Measurements from ENCODE around the gene CDC42BPB. TPM values are rescaled to one million over a fixed set of nuclear protein-coding genes. Genes with fewer than 3 reads are reported as not detected.
"Not testable (repeated sequence)": the region's sequence is repeated elsewhere in the genome, so short reads cannot be mapped to it uniquely, and the experiment has no call there.

CDC42BPB gene
- total and polyA plus RNA-seq, 12 donors, result 41.1 to 108 (median 77.4) TPM

DNA sequence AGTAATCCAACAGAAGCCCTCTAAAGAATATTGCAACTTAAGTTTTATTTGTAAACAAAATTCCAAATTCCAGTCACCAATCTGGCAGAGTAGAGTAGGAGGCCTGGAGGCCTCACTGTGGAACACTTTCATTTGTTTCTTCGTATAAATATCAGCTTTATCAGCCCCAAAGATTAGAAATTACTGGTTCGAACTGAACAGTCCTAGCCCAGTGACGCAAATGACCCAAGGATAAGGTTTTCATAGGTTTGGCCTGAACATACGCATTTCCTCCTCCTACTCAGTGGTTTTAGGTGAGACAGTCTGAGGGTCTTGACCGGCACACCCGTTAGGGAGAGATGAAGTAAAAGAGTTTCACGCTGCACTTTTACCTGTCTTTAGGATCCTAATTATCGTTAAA lies 1.7 kb downstream of the CDC42BPB start:
- TF ChIP-seq, protein P1, sequence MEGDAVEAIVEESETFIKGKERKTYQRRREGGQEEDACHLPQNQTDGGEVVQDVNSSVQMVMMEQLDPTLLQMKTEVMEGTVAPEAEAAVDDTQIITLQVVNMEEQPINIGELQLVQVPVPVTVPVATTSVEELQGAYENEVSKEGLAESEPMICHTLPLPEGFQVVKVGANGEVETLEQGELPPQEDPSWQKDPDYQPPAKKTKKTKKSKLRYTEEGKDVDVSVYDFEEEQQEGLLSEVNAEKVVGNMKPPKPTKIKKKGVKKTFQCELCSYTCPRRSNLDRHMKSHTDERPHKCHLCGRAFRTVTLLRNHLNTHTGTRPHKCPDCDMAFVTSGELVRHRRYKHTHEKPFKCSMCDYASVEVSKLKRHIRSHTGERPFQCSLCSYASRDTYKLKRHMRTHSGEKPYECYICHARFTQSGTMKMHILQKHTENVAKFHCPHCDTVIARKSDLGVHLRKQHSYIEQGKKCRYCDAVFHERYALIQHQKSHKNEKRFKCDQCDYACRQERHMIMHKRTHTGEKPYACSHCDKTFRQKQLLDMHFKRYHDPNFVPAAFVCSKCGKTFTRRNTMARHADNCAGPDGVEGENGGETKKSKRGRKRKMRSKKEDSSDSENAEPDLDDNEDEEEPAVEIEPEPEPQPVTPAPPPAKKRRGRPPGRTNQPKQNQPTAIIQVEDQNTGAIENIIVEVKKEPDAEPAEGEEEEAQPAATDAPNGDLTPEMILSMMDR (IDR thresholded peaks at IDR 0.05), result no peak
- peak in 1 of 2 donors; percentile 30 for TF ChIP-seq POLR2A (IDR thresholded peaks at IDR 0.05)
- 20 to 30% (median 28%) methylated on average over 8 of the region's 8 CpGs for WGBS, 4 donors
- H3K27ac ChIP-seq, result peak overlapping the region; percentile 22 to 92 (median 82)
- H3K4me3 ChIP-seq, result peak overlapping the region in 1 of 4 donors; percentile 85
- intact Hi-C loops (cut with DNase I), result no loop called here
- no peaks in the 10 kb centered on the region for H3K27me3 ChIP-seq
- DNase-seq, result peak in 2 of 7 donors; percentile 47 to 69
- no peaks in the 10 kb centered on the region for H3K9me3 ChIP-seq (replicated peaks in 1 of 3)
- peaks cover 27 to 47% of the 10 kb centered on the region in 2 donors for H3K4me1 ChIP-seq (replicated peaks in 1 of 2)
- H3K36me3 ChIP-seq (replicated peaks in 1 of 2), result no peaks in the 10 kb centered on the region

DNA sequence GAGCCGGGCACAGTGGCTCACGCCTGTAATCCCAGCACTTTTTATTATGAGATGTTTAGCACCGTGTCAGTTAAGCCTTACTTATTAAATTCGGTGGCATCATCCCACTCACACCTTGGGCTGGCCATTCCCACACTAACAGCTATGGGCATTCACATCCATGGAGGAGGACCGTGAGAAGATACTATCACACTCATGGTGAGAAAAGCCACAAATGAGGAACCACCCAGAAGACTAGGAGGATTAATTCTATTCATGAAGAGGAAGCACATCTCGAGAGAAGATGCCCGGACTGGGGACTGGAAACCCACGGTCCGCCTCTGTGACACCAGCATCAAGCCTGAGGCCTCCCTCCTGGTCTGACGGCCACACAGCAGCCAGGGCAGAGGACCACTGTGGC lies 4.9 kb downstream of the CDC42BPB start:
- Histone ChIP-seq H3K27me3 (no peaks in the 10 kb centered on the region), H3K9me3 (replicated peaks in 1 of 3) (no peaks in the 10 kb centered on the region), H3K36me3 (replicated peaks in 1 of 2) (no peaks in the 10 kb centered on the region), H3K4me1 (replicated peaks in 1 of 2) (peaks cover 14 to 44% of the 10 kb centered on the region in 2 donors), H3K27ac (no peak overlapping the region), H3K4me3 (no peak overlapping the region)
- TF ChIP-seq POLR2A (IDR thresholded peaks at IDR 0.05), result no peak
- TF ChIP-seq, protein P1 (IDR thresholded peaks at IDR 0.05), result no peak
- intact Hi-C loops (cut with DNase I), result no loop called here
- no peak for DNase-seq
- WGBS, 4 donors, result 75 to 87% (median 78%) methylated on average over 8 to 10 of the region's 10 CpGs

DNA sequence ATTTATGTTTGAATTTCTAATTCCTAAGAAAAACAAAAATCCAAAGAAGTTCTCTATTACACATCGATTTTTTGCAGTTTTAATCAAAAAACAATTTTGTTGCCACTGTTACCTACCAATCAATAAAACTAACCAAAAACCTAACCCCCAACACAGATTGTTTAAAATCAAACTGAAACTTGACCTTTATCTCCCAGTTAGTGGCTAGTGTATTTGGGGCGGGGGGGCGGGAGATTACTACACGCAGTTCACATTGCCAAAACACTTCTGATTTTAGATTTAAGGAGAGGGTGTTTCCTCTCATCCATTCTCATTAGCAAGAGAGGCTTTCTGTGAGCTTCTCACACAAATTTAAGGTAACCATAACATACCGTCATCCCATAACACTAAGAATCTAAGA lies 6.4 kb downstream of the CDC42BPB start:
- H3K36me3 ChIP-seq (replicated peaks in 1 of 2), result no peaks in the 10 kb centered on the region
- 53 to 59% (median 59%) methylated on average over 5 of the region's 5 CpGs for WGBS, 4 donors

DNA sequence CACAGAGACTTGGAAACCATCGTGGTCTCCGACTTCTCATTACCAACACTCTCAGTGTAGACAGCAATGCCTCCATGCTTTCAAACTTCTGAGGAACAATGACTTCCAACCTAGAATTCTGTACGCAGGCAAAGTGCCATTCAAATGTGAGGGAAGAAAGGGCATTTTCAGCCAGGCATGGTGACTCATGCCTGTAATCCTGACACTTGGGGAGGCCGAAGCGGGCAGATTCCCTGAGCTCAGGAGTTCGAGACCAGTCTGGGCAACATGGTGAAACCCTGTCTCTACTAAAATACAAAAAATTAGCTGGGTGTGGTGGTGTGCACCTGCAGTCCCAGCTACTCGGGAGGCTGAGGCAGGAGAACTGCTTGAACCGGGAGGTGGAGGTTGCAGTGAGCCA lies 9.9 kb downstream of the CDC42BPB start:
- H3K27ac ChIP-seq; intact Hi-C loops (cut with DNase I); H3K27me3 ChIP-seq; H3K4me3 ChIP-seq; H3K9me3 ChIP-seq (replicated peaks in 1 of 3); H3K36me3 ChIP-seq (replicated peaks in 1 of 2): not testable (repeated sequence)
- WGBS, 4 donors, result 86 to 88% (median 87%) methylated on average over 8 of the region's 8 CpGs
- peaks cover 0 to 41% of the 10 kb centered on the region in 2 donors for H3K4me1 ChIP-seq (replicated peaks in 1 of 2)
- peak in 1 of 7 donors; percentile 43 for DNase-seq

More for the DNA sequence above, 6.4 kb downstream of the CDC42BPB start:
- peaks cover 10 to 48% of the 10 kb centered on the region in 2 donors for H3K4me1 ChIP-seq (replicated peaks in 1 of 2)
- TF ChIP-seq, protein P1 (IDR thresholded peaks at IDR 0.05), result no peak
- no peak for TF ChIP-seq POLR2A (IDR thresholded peaks at IDR 0.05)
- no peak overlapping the region for H3K4me3 ChIP-seq
- intact Hi-C loops (cut with DNase I), result no loop called here
- no peak for DNase-seq
- H3K27me3 ChIP-seq, result no peaks in the 10 kb centered on the region
- no peak overlapping the region for H3K27ac ChIP-seq
- no peaks in the 10 kb centered on the region for H3K9me3 ChIP-seq (replicated peaks in 1 of 3)

DNA sequence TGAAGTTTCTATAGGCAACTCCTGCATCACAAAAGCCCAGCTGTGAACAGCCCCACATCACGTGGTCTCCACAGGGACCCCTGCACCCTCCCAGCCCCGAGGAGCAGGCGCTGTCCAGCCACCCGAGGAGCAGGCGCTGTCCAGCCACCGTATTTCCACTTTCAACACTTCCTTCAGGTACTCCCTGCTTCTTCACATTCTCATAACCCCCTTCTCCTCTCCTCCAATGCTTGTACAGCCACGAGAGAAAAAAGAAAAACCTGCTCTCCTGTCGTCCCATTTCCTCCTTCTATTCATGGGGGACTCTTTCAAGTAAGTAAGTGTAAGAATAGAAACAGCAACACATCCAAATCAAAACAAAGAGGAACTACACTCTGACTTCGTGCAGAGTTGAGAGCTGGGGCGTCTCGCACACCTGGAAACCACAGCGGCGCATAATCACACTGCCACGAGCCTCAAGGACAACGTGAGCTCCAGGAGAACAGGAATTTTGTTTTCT lies 11.9 kb downstream of the CDC42BPB start:
- WGBS, 4 donors, result 23 to 36% (median 25%) methylated on average over 15 of the region's 15 CpGs
- no peaks in the 10 kb centered on the region for H3K9me3 ChIP-seq (replicated peaks in 1 of 3)
- peak in 1 of 7 donors; percentile 25 for DNase-seq
- no peaks in the 10 kb centered on the region for H3K36me3 ChIP-seq (replicated peaks in 1 of 2)
- H3K4me1 ChIP-seq (replicated peaks in 1 of 2), result peaks cover 0 to 27% of the 10 kb centered on the region in 2 donors
- H3K27me3 ChIP-seq, result no peaks in the 10 kb centered on the region
- intact Hi-C loops (cut with DNase I), result no loop called here
- H3K4me3 ChIP-seq, result no peak overlapping the region
- H3K27ac ChIP-seq, result no peak overlapping the region
- TF ChIP-seq POLR2A (IDR thresholded peaks at IDR 0.05), result no peak
- TF ChIP-seq, protein P1 (IDR thresholded peaks at IDR 0.05), result no peak
